Endodermal cell (in vitro differentiated cells): Measurements from ENCODE around the gene TMEM266. TPM values are rescaled to one million over a fixed set of nuclear protein-coding genes. Genes with fewer than 3 reads are reported as not detected.

Source experiments
- DNase-seq: peaks from one replicate; pipeline ENCODE4 v3.0.0-alpha.2; 2017
- H3K27ac ChIP-seq: 2 replicates; pipeline ENCODE4 v1.5.1; 2013; ENCODE audit warnings: mild to moderate bottlenecking, low read depth, low read length, moderate library complexity
- H3K27me3 ChIP-seq: 2 replicates; pipeline ENCODE4 v1.6.1; 2013; ENCODE audit warnings: mild to moderate bottlenecking, low read length, moderate library complexity; ENCODE audit not compliant: insufficient read depth, control insufficient read depth, poor library complexity, severe bottlenecking
- H3K36me3 ChIP-seq: 2 replicates; pipeline ENCODE4 v1.7.0; 2013; ENCODE audit warnings: mild to moderate bottlenecking, low read length, moderate library complexity; ENCODE audit not compliant: control insufficient read depth, insufficient read depth
- H3K4me1 ChIP-seq: one replicate; pipeline ENCODE4 v1.7.0; 2013; ENCODE audit warnings: low read length; ENCODE audit not compliant: control insufficient read depth, insufficient read depth
- H3K4me3 ChIP-seq: 2 replicates; pipeline ENCODE4 v1.5.1; 2013; ENCODE audit warnings: mild to moderate bottlenecking, low read length, moderate library complexity
- H3K9ac ChIP-seq: 2 replicates; pipeline ENCODE4 v1.6.1; 2013; ENCODE audit warnings: mild to moderate bottlenecking, low read length, moderate library complexity; ENCODE audit not compliant: poor library complexity, severe bottlenecking; ENCODE audit errors: extremely low read depth
- H3K9me3 ChIP-seq: 2 replicates; pipeline ENCODE4 v1.6.1; 2013; ENCODE audit warnings: mild to moderate bottlenecking, low read length, moderate library complexity; ENCODE audit not compliant: control insufficient read depth
- H3K27ac Mint-ChIP-seq: 2 replicates; pipeline ENCODE4 v1.8.0; 2020; ENCODE audit warnings: mixed read lengths
- H3K27me3 Mint-ChIP-seq: 2 replicates; pipeline ENCODE4 v1.8.0; 2021; ENCODE audit warnings: mild to moderate bottlenecking, mixed read lengths; ENCODE audit not compliant: insufficient read depth
- H3K36me3 Mint-ChIP-seq: 2 replicates; pipeline ENCODE4 v1.8.0; 2020; ENCODE audit warnings: low read depth, mixed read lengths
- H3K4me1 Mint-ChIP-seq: 2 replicates; pipeline ENCODE4 v1.8.0; 2020; ENCODE audit warnings: mixed read lengths
- H3K4me3 Mint-ChIP-seq: 2 replicates; pipeline ENCODE4 v1.8.0; 2020; ENCODE audit warnings: mild to moderate bottlenecking, moderate library complexity, mixed read lengths
- H3K9me3 Mint-ChIP-seq: 2 replicates; pipeline ENCODE4 v1.8.0; 2020; ENCODE audit warnings: mild to moderate bottlenecking, mixed read lengths
- CTCF ChIP-seq: fragments of 200-600 bp; sonication (generic); conservative IDR thresholded peaks from 2 replicates; pipeline ENCODE4 v1.5.0; 2021; ENCODE audit warnings: antibody characterized with exemption, mild to moderate bottlenecking
- WGBS, 2 experiments: methylation state at CpG; one replicate each; pipeline versions ENCODE4 v1.1.5 to v1.1.7; 2013; ENCODE audit warnings: missing lambda C conversion rate in 2 of 2, mixed read lengths in 1 of 2; ENCODE audit not compliant: insufficient coverage in 1 of 2, insufficient read length in 1 of 2; 5-methylcytosine and 5-hydroxymethylcytosine counted together
- total RNA-seq, 2 donors: library from RNA; stranded (reverse); fragmentation: NEBNext Ultra II Directional in 1 of 2; extraction: Animal tissue kit (Norgen Biotek cat#: 25700) in 1 of 2; gene quantifications; 2 replicates in 1 of 2; 3 replicates in 1 of 2; pipeline ENCODE4 v1.2.1, GENCODE V29; 2021

TMEM266 gene
- total RNA-seq, 2 donors from 2014 or later = 1.8 to 2.0 TPM

- H3K36me3 Mint-ChIP-seq = no peaks in the 10 kb centered on the region
- peaks cover 9% of the 10 kb centered on the region for H3K9me3 ChIP-seq
Measured at GRCh38 chr15:76127880-76128279, 68.1 kb downstream of the TMEM266 start.

GRCh38 chr15:76134537-76134936 lies 74.8 kb downstream of the TMEM266 start:
- H3K27ac Mint-ChIP-seq = no peak overlapping the region
- no peak for TF ChIP-seq CTCF
- Histone ChIP-seq H3K9ac (no peak overlapping the region), H3K9me3 (no peaks in the 10 kb centered on the region), H3K4me3 (no peak overlapping the region), H3K27ac (no peak overlapping the region), H3K36me3 (no peaks in the 10 kb centered on the region), H3K27me3 (no peaks in the 10 kb centered on the region), H3K4me1 (peaks cover under 1% of the 10 kb centered on the region)
- DNase-seq = no peak
- WGBS, 2 experiments = 88% methylated on average over 1 of the region's 1 CpG; no CpG with 5 or more reads in 1 of the 2 experiments
- no peak overlapping the region for H3K4me3 Mint-ChIP-seq
- no peaks in the 10 kb centered on the region for H3K36me3 Mint-ChIP-seq
- peaks cover 2% of the 10 kb centered on the region for H3K4me1 Mint-ChIP-seq
- H3K9me3 Mint-ChIP-seq = no peaks in the 10 kb centered on the region
- peaks cover 8% of the 10 kb centered on the region for H3K27me3 Mint-ChIP-seq

More at GRCh38 chr15:76127880-76128279, 68.1 kb downstream of the TMEM266 start:
- no peak for TF ChIP-seq CTCF
- Mint-ChIP-seq H3K27me3 (no peaks in the 10 kb centered on the region), H3K4me1 (peaks cover 3% of the 10 kb centered on the region), H3K9me3 (peaks cover 5% of the 10 kb centered on the region), H3K4me3 (no peak overlapping the region), H3K27ac (no peak overlapping the region)
- Histone ChIP-seq H3K9ac (no peak overlapping the region), H3K27ac (no peak overlapping the region), H3K27me3 (no peaks in the 10 kb centered on the region), H3K36me3 (no peaks in the 10 kb centered on the region), H3K4me1 (peaks cover 3% of the 10 kb centered on the region), H3K4me3 (no peak overlapping the region)
- WGBS, 2 experiments = 63 to 86% methylated on average over 2 to 4 of the region's 4 CpGs
- DNase-seq = no peak

- H3K9me3 ChIP-seq = no peaks in the 10 kb centered on the region
- WGBS, 2 experiments = 100% methylated on average over 1 to 2 of the region's 2 CpGs
- no peak for DNase-seq
- H3K36me3 Mint-ChIP-seq = no peaks in the 10 kb centered on the region
- no peak overlapping the region for H3K9ac ChIP-seq
- no peak overlapping the region for H3K4me3 Mint-ChIP-seq
- H3K4me1 Mint-ChIP-seq = peaks cover 12% of the 10 kb centered on the region
- no peaks in the 10 kb centered on the region for H3K27me3 ChIP-seq
- no peaks in the 10 kb centered on the region for H3K36me3 ChIP-seq
- H3K4me1 ChIP-seq = peaks cover 3% of the 10 kb centered on the region
- H3K27ac Mint-ChIP-seq = no peak overlapping the region
- no peak for TF ChIP-seq CTCF
- no peaks in the 10 kb centered on the region for H3K9me3 Mint-ChIP-seq
- H3K27ac ChIP-seq = no peak overlapping the region
- no peak overlapping the region for H3K4me3 ChIP-seq
- H3K27me3 Mint-ChIP-seq = peaks cover 10% of the 10 kb centered on the region
Measured at GRCh38 chr15:76135516-76135915, 75.7 kb downstream of the TMEM266 start.
